Neural progenitor cell (in vitro differentiated cells): Measurements from ENCODE around the gene DNAH7. TPM values are rescaled to one million over a fixed set of nuclear protein-coding genes. Genes with fewer than 3 reads are reported as not detected.

ENCODE experiments used
- DNase-seq: peaks from one replicate; pipeline ENCODE4 v3.0.0-alpha.2; 2016; ENCODE audit warnings: low spot score
- H2AFZ ChIP-seq: fragments of 200-600 bp; sonication (generic); replicated peaks from 2 replicates; pipeline ENCODE4 v1.6.1; 2016; ENCODE audit warnings: antibody characterized with exemption
- H3F3A ChIP-seq: fragments of 200-600 bp; sonication (generic); 2 replicates; pipeline ENCODE4 v1.6.1; 2016; ENCODE audit warnings: antibody characterized with exemption, low read depth
- H3K27ac ChIP-seq: fragments of 200-600 bp; sonication (generic); 2 replicates; pipeline ENCODE4 v1.5.1; 2016; ENCODE audit warnings: mild to moderate bottlenecking
- H3K27me3 ChIP-seq: fragments of 200-600 bp; sonication (generic); 2 replicates; pipeline ENCODE4 v1.6.1; 2016; ENCODE audit warnings: mild to moderate bottlenecking, moderate library complexity
- H3K36me3 ChIP-seq: fragments of 200-600 bp; sonication (generic); 2 replicates; pipeline ENCODE4 v1.5.1; 2016
- H3K4me1 ChIP-seq: fragments of 200-600 bp; sonication (generic); 2 replicates; pipeline ENCODE4 v1.6.1; 2016; ENCODE audit warnings: mixed run types
- H3K4me2 ChIP-seq: fragments of 200-600 bp; sonication (generic); 2 replicates; pipeline ENCODE4 v1.6.1; 2016
- H3K4me3 ChIP-seq: fragments of 200-600 bp; sonication (generic); 2 replicates; pipeline ENCODE4 v1.5.1; 2016
- H3K79me2 ChIP-seq: fragments of 200-600 bp; sonication (generic); 2 replicates; pipeline ENCODE4 v1.6.1; 2016; ENCODE audit warnings: low read depth
- H3K9ac ChIP-seq: fragments of 200-600 bp; sonication (generic); 2 replicates; pipeline ENCODE4 v1.6.1; 2016
- H3K9me3 ChIP-seq: fragments of 200-600 bp; sonication (generic); 2 replicates; pipeline ENCODE4 v1.5.1; 2016; ENCODE audit warnings: low read depth
- H4K20me1 ChIP-seq: fragments of 200-600 bp; sonication (generic); 2 replicates; pipeline ENCODE4 v1.6.1; 2016; ENCODE audit warnings: low read depth
- H3K27ac Mint-ChIP-seq: 3 replicates; pipeline ENCODE4 v1.8.0; 2021; ENCODE audit warnings: mixed read lengths
- H3K27me3 Mint-ChIP-seq: 2 replicates; pipeline ENCODE4 v1.8.0; 2022; ENCODE audit warnings: low read depth, mild to moderate bottlenecking, inconsistent platforms, moderate library complexity, mixed read lengths; ENCODE audit not compliant: insufficient read depth
- H3K36me3 Mint-ChIP-seq: 3 replicates; pipeline ENCODE4 v1.8.0; 2021; ENCODE audit warnings: mixed read lengths
- H3K4me1 Mint-ChIP-seq: 3 replicates; pipeline ENCODE4 v1.8.0; 2021; ENCODE audit warnings: mixed read lengths
- H3K4me3 Mint-ChIP-seq: 3 replicates; pipeline ENCODE4 v1.8.0; 2021; ENCODE audit warnings: mild to moderate bottlenecking, moderate library complexity, mixed read lengths
- H3K9me3 Mint-ChIP-seq: 3 replicates; pipeline ENCODE4 v1.8.0; 2020; ENCODE audit warnings: mixed read lengths
- CTCF ChIP-seq: fragments of 200-600 bp; sonication (generic); IDR thresholded peaks from 2 replicates; pipeline ENCODE4 v1.5.1; 2017; ENCODE audit warnings: antibody characterized with exemption, mild to moderate bottlenecking
- EZH2 ChIP-seq: fragments of 200-600 bp; sonication (generic); IDR thresholded peaks from 2 replicates; pipeline ENCODE4 v1.6.1; 2017; ENCODE audit warnings: antibody characterized with exemption, mild to moderate bottlenecking, moderate library complexity
- EZH2phosphoT487 ChIP-seq: fragments of 200-600 bp; sonication (generic); IDR thresholded peaks from 2 replicates; pipeline ENCODE4 v1.6.1; 2017; ENCODE audit warnings: antibody characterized with exemption
- total RNA-seq: library from RNA; depleted of rRNA; stranded (reverse); fragments of >200 nt; gene quantifications from 2 replicates; pipeline ENCODE4 v1.2.3, GENCODE V29; 2015; ENCODE audit warnings: low replicate concordance

DNAH7 gene
- total RNA-seq, 1 donor from 2014 or later, result 0.49 TPM

GRCh38 chr2:195815083-195815482 is 253.6 kb downstream of the DNAH7 start:
- Histone ChIP-seq H3K9ac (no peak overlapping the region), H3K36me3 (no peaks in the 10 kb centered on the region), H4K20me1 (no peaks in the 10 kb centered on the region), H3F3A (no peaks in the 10 kb centered on the region), H2AFZ (no peak overlapping the region), H3K27me3 (no peaks in the 10 kb centered on the region), H3K4me3 (no peak overlapping the region), H3K27ac (no peak overlapping the region), H3K4me1 (peaks cover 7% of the 10 kb centered on the region), H3K79me2 (no peaks in the 10 kb centered on the region), H3K4me2 (no peak overlapping the region), H3K9me3 (no peaks in the 10 kb centered on the region)
- Mint-ChIP-seq H3K27me3 (no peaks in the 10 kb centered on the region), H3K4me1 (peaks cover 5% of the 10 kb centered on the region), H3K36me3 (no peaks in the 10 kb centered on the region), H3K4me3 (no peak overlapping the region), H3K27ac (no peak overlapping the region), H3K9me3 (no peaks in the 10 kb centered on the region)
- TF ChIP-seq EZH2phosphoT487, result no peak
- TF ChIP-seq CTCF, result no peak
- TF ChIP-seq EZH2, result no peak
- no peak for DNase-seq

DNA sequence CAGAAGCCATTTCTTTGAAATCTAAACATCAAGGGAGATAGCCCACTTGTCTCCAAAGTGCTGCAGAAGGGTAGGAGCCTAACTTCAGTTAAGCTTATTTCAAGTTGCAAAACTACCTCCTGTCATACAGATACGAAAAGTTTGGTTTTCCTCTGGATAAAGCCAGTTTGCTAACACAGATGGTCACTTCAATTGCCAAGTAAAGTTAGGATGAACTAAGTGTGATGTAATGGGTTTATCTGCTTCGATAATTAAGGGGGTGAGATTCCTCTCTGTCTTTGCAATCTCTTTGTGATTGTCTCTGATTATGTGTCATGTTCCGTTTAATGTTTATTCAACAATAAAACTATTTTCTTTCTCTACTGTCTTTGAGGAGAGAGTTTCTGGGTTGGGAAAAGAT is 255.2 kb downstream of the DNAH7 start:
- Mint-ChIP-seq H3K4me3 (no peak overlapping the region), H3K27me3 (no peaks in the 10 kb centered on the region), H3K9me3 (no peaks in the 10 kb centered on the region), H3K36me3 (no peaks in the 10 kb centered on the region), H3K4me1 (peaks cover 8% of the 10 kb centered on the region), H3K27ac (no peak overlapping the region)
- no peaks in the 10 kb centered on the region for H3F3A ChIP-seq
- no peak overlapping the region for H3K27ac ChIP-seq
- no peak overlapping the region for H2AFZ ChIP-seq
- H3K9ac ChIP-seq, result no peak overlapping the region
- no peak overlapping the region for H3K4me2 ChIP-seq
- H3K4me1 ChIP-seq, result peaks cover 4% of the 10 kb centered on the region
- no peak for DNase-seq
- H3K36me3 ChIP-seq, result no peaks in the 10 kb centered on the region
- H3K79me2 ChIP-seq, result no peaks in the 10 kb centered on the region
- no peak overlapping the region for H3K4me3 ChIP-seq
- H3K9me3 ChIP-seq, result no peaks in the 10 kb centered on the region
- TF ChIP-seq EZH2, result no peak
- no peak for TF ChIP-seq EZH2phosphoT487
- no peak for TF ChIP-seq CTCF
- H3K27me3 ChIP-seq, result no peaks in the 10 kb centered on the region
- H4K20me1 ChIP-seq, result no peaks in the 10 kb centered on the region

GRCh38 chr2:195810340-195811098 is 258.1 kb downstream of the DNAH7 start:
- DNase-seq, result no peak

More at GRCh38 chr2:195810340-195811098, 258.1 kb downstream of the DNAH7 start:
- Mint-ChIP-seq H3K9me3 (no peaks in the 10 kb centered on the region), H3K4me1 (peaks cover 8% of the 10 kb centered on the region), H3K27ac (peak overlapping the region; percentile 81), H3K27me3 (no peaks in the 10 kb centered on the region), H3K36me3 (no peaks in the 10 kb centered on the region), H3K4me3 (no peak overlapping the region)
- no peaks in the 10 kb centered on the region for H3K36me3 ChIP-seq
- H3F3A ChIP-seq, result no peaks in the 10 kb centered on the region
- no peaks in the 10 kb centered on the region for H3K9me3 ChIP-seq
- H4K20me1 ChIP-seq, result no peaks in the 10 kb centered on the region
- no peak for TF ChIP-seq EZH2
- no peak for TF ChIP-seq CTCF
- TF ChIP-seq EZH2phosphoT487, result no peak
- no peak overlapping the region for H3K27ac ChIP-seq
- no peaks in the 10 kb centered on the region for H3K79me2 ChIP-seq
- H3K4me1 ChIP-seq, result peaks cover 9% of the 10 kb centered on the region
- H3K4me3 ChIP-seq, result no peak overlapping the region
- H3K27me3 ChIP-seq, result no peaks in the 10 kb centered on the region
- H2AFZ ChIP-seq, result no peak overlapping the region
- no peak overlapping the region for H3K9ac ChIP-seq
- no peak overlapping the region for H3K4me2 ChIP-seq
